Neural progenitor cell (in vitro differentiated cells): Measurements from ENCODE around the gene SV2A.

Experiments used
- CTCF ChIP-seq: fragments of 200-600 bp; sonication (generic); IDR thresholded peaks from 2 replicates; pipeline ENCODE4 v1.5.1; 2017; ENCODE audit warnings: antibody characterized with exemption, mild to moderate bottlenecking
- EZH2 ChIP-seq: fragments of 200-600 bp; sonication (generic); IDR thresholded peaks from 2 replicates; pipeline ENCODE4 v1.6.1; 2017; ENCODE audit warnings: antibody characterized with exemption, mild to moderate bottlenecking, moderate library complexity
- EZH2phosphoT487 ChIP-seq: fragments of 200-600 bp; sonication (generic); IDR thresholded peaks from 2 replicates; pipeline ENCODE4 v1.6.1; 2017; ENCODE audit warnings: antibody characterized with exemption

- no peak for TF ChIP-seq CTCF
- TF ChIP-seq EZH2phosphoT487 = no peak
- no peak for TF ChIP-seq EZH2
Observed at GRCh38 chr1:149899460-149900284, 18.0 kb downstream of the SV2A start, which contains the start of gene BOLA1.
